Prostate gland (tissue), 2 donors: ENCODE measurements around the gene NEK6.

Experiments
- CTCF ChIP-seq, 4 experiments: fragments of 200-600 bp in 2 of 4; fragments of 450-650 bp in 2 of 4; sonication (generic) in 2 of 4; IDR thresholded peaks; 1 replicate in 3 of 4; 2 replicates in 1 of 4; pipeline ENCODE4 v1.5.1; 2016 to 2019; ENCODE audit warnings: antibody characterized with exemption in 4 of 4, mild to moderate bottlenecking in 2 of 4, moderate library complexity in 2 of 4
- POLR2A ChIP-seq: fragments of 450-650 bp; IDR thresholded peaks from one replicate; pipeline ENCODE4 v1.6.1; 2016; ENCODE audit warnings: antibody characterized with exemption, mild to moderate bottlenecking

- no peak for TF ChIP-seq CTCF (IDR thresholded peaks at IDR 0.05)
- TF ChIP-seq POLR2A, result no peak
These were observed 74.8 kb downstream of the NEK6 start for GRCh38 chr9:124332361-124333202.
